ENCODE measurements around the gene MGAT5B.
"Not testable (repeated sequence)": the region's sequence is repeated elsewhere in the genome, so short reads cannot be mapped to it uniquely, and the experiment has no call there.

The MGAT5B gene

GRCh38 chr17:76868176-76868668 lies at the start of gene MGAT5B:
MGAT5B (plus strand) TSS chr17:76868404; CDS start chr17:76869030, 626 bp downstream.
- DNase-seq (ENCODE audit: low read depth in 2 of 2) = peak; percentile 71 to 73

- no peak for DNase-seq (ENCODE audit: low read depth in 2 of 2)
Observed at GRCh38 chr17:76820039-76820438, 48.2 kb upstream of the MGAT5B start.

GRCh38 chr17:76820561-76820960 lies 47.6 kb upstream of the MGAT5B start:
- DNase-seq (ENCODE audit: low read depth in 2 of 2) = no peak

- DNase-seq (ENCODE audit: low read depth in 2 of 2) = no peak
Observed at GRCh38 chr17:76822184-76822778, 45.9 kb upstream of the MGAT5B start.

GRCh38 chr17:76824093-76824492 lies 44.1 kb upstream of the MGAT5B start:
- no peak for DNase-seq (ENCODE audit: low read depth in 2 of 2)

GRCh38 chr17:76826330-76827068 lies 41.7 kb upstream of the MGAT5B start:
- DNase-seq (ENCODE audit: low read depth in 2 of 2) = no peak

- DNase-seq (ENCODE audit: low read depth in 2 of 2) = no peak
Observed at GRCh38 chr17:76827736-76828135, 40.5 kb upstream of the MGAT5B start.

GRCh38 chr17:76830987-76831715 lies 37.1 kb upstream of the MGAT5B start:
- no peak for DNase-seq (ENCODE audit: low read depth in 2 of 2)

GRCh38 chr17:76833034-76833644 lies 35.1 kb upstream of the MGAT5B start:
- DNase-seq (ENCODE audit: low read depth in 2 of 2) = no peak

GRCh38 chr17:76833747-76834146 lies 34.5 kb upstream of the MGAT5B start:
- DNase-seq (ENCODE audit: low read depth in 2 of 2) = no peak

GRCh38 chr17:76834870-76835269 lies 33.3 kb upstream of the MGAT5B start:
- DNase-seq (ENCODE audit: low read depth in 2 of 2) = no peak

GRCh38 chr17:76840443-76840767 lies 27.8 kb upstream of the MGAT5B start:
- no peak for DNase-seq (ENCODE audit: low read depth in 2 of 2)

- no peak for DNase-seq (ENCODE audit: low read depth in 2 of 2)
Observed at GRCh38 chr17:76840884-76841775, 27.1 kb upstream of the MGAT5B start.

GRCh38 chr17:76841776-76842405 lies 26.3 kb upstream of the MGAT5B start:
- no peak for DNase-seq (ENCODE audit: low read depth in 2 of 2)

GRCh38 chr17:76843068-76843467 lies 25.1 kb upstream of the MGAT5B start:
- not testable (repeated sequence) for DNase-seq (ENCODE audit: low read depth in 2 of 2)

GRCh38 chr17:76843703-76844484 lies 24.3 kb upstream of the MGAT5B start:
- no peak for DNase-seq (ENCODE audit: low read depth in 2 of 2)

- no peak for DNase-seq (ENCODE audit: low read depth in 2 of 2)
Observed at GRCh38 chr17:76844485-76844829, 23.7 kb upstream of the MGAT5B start.

- no peak for DNase-seq (ENCODE audit: low read depth in 2 of 2)
Observed at GRCh38 chr17:76844846-76845245, 23.4 kb upstream of the MGAT5B start.

GRCh38 chr17:76845541-76846017 lies 22.6 kb upstream of the MGAT5B start:
- DNase-seq (ENCODE audit: low read depth in 2 of 2) = no peak

- DNase-seq (ENCODE audit: low read depth in 2 of 2) = no peak
Observed at GRCh38 chr17:76847031-76847430, 21.2 kb upstream of the MGAT5B start.

Measured in stimulated activated CD4-positive, alpha-beta T cell treated with anti-CD3 and anti-CD28 coated beads, Interleukin-4, amount 100 ng/mL, for 48 hours (primary cell).